Activated CD4-positive, alpha-beta T cell treated with anti-CD3 and anti-CD28 coated beads, Interleukin-2, Interleukin-4, amounts not matched to agents 100 ng/mL and 50 ng/mL, durations not matched to agents 16 hours and 8 hours (primary cell): ENCODE data around the gene KRTAP12-3.
"Not testable (repeated sequence)": the region's sequence is repeated elsewhere in the genome, so short reads cannot be mapped to it uniquely, and the experiment has no call there.

Experiments used
- DNase-seq: peaks from one replicate; pipeline ENCODE4 v3.0.0-alpha.2; 2020; ENCODE audit warnings: low spot score

KRTAP12-3 gene

GRCh38 chr21:44685050-44685449 lies 27.3 kb downstream of the KRTAP12-3 start:
- not testable (repeated sequence) for DNase-seq

- DNase-seq, result peak; percentile 19
These were observed 28.5 kb downstream of the KRTAP12-3 start for GRCh38 chr21:44686000-44686781.

- DNase-seq, result no peak
These were observed 29.3 kb downstream of the KRTAP12-3 start for GRCh38 chr21:44686843-44687561.

GRCh38 chr21:44687671-44688070 lies 29.9 kb downstream of the KRTAP12-3 start:
- DNase-seq, result no peak

GRCh38 chr21:44689740-44690139 lies 32.0 kb downstream of the KRTAP12-3 start:
- DNase-seq, result not testable (repeated sequence)

- DNase-seq, result no peak
These were observed 34.0 kb downstream of the KRTAP12-3 start for GRCh38 chr21:44691686-44692085.

- no peak for DNase-seq
These were observed 35.2 kb downstream of the KRTAP12-3 start for GRCh38 chr21:44692798-44693512.

GRCh38 chr21:44694776-44695175 lies 37.0 kb downstream of the KRTAP12-3 start:
- no peak for DNase-seq

GRCh38 chr21:44695184-44695583 lies 37.5 kb downstream of the KRTAP12-3 start:
- no peak for DNase-seq

GRCh38 chr21:44695641-44696040 lies 37.9 kb downstream of the KRTAP12-3 start:
- DNase-seq, result no peak

GRCh38 chr21:44696572-44696971 lies 38.8 kb downstream of the KRTAP12-3 start:
- no peak for DNase-seq

- not testable (repeated sequence) for DNase-seq
These were observed 39.6 kb downstream of the KRTAP12-3 start, which contains the start of gene KRTAP10-12 for GRCh38 chr21:44697172-44697810. KRTAP10-12 (plus strand) TSS chr21:44697172; CDS start chr21:44697202, 30 bp downstream.

- no peak for DNase-seq
These were observed 40.3 kb downstream of the KRTAP12-3 start for GRCh38 chr21:44697811-44698734.

GRCh38 chr21:44699502-44700001 lies 41.8 kb downstream of the KRTAP12-3 start:
- DNase-seq, result no peak

- DNase-seq, result no peak
These were observed 42.6 kb downstream of the KRTAP12-3 start for GRCh38 chr21:44700101-44701022.

- no peak for DNase-seq
These were observed 43.3 kb downstream of the KRTAP12-3 start for GRCh38 chr21:44701023-44701400.

GRCh38 chr21:44701541-44701940 lies 43.8 kb downstream of the KRTAP12-3 start:
- no peak for DNase-seq

GRCh38 chr21:44702111-44702972 lies 44.6 kb downstream of the KRTAP12-3 start:
- DNase-seq, result no peak
